ENCODE results near the gene MPRIP. TPM values are rescaled to one million over a fixed set of nuclear protein-coding genes. Genes with fewer than 3 reads are reported as not detected.

MPRIP gene
- total and polyA plus RNA-seq, 7 donors = 43.2 to 113 (median 77.4) TPM

GRCh38 chr17:17079761-17080160, 37.5 kb downstream of the MPRIP start:
- Histone ChIP-seq H3K4me3 (no peak overlapping the region), H3K27ac (peak overlapping the region in 2 of 4 donors; percentile 44 to 53), H3K9me3 (no peaks in the 10 kb centered on the region), H3K27me3 (no peaks in the 10 kb centered on the region), H3K4me1 (peaks cover 0 to 66% (median 54%) of the 10 kb centered on the region in 4 donors), H3K36me3 (peaks cover 0 to 29% (median 8%) of the 10 kb centered on the region in 4 donors)
- intact Hi-C loops (cut with DNase I) = no loop called here
- TF ChIP-seq EP300 (IDR thresholded peaks at IDR 0.05) = no peak
- peak in 1 of 4 donors; percentile 22 for TF ChIP-seq POLR2AphosphoS5 (IDR thresholded peaks at IDR 0.05)
- no peak for TF ChIP-seq POLR2A (IDR thresholded peaks at IDR 0.05)
- no peak for TF ChIP-seq CTCF (IDR thresholded peaks at IDR 0.05)
- DNase-seq = peak; percentile 74
- WGBS, 2 donors = 89 to 90% methylated on average over 6 of the region's 6 CpGs

- peak; percentile 55 for DNase-seq
- Histone ChIP-seq H3K36me3 (peaks cover 0 to 29% (median 8%) of the 10 kb centered on the region in 4 donors), H3K27ac (peak overlapping the region in 2 of 4 donors; percentile 44 to 53), H3K4me1 (peaks cover 0 to 61% (median 50%) of the 10 kb centered on the region in 4 donors), H3K27me3 (no peaks in the 10 kb centered on the region), H3K9me3 (no peaks in the 10 kb centered on the region), H3K4me3 (no peak overlapping the region)
- 54 to 78% methylated on average over 3 of the region's 3 CpGs for WGBS, 2 donors
- TF ChIP-seq POLR2AphosphoS5 (IDR thresholded peaks at IDR 0.05) (no peak), CTCF (IDR thresholded peaks at IDR 0.05) (no peak), EP300 (IDR thresholded peaks at IDR 0.05) (no peak), POLR2A (IDR thresholded peaks at IDR 0.05) (no peak)
- intact Hi-C loops (cut with DNase I) = no loop called here
Measured at GRCh38 chr17:17080181-17080631, 37.9 kb downstream of the MPRIP start.

- Histone ChIP-seq H3K4me3 (no peak overlapping the region), H3K4me1 (peaks cover 0 to 56% (median 44%) of the 10 kb centered on the region in 4 donors), H3K27ac (no peak overlapping the region), H3K36me3 (peaks cover 0 to 29% (median 8%) of the 10 kb centered on the region in 4 donors), H3K27me3 (no peaks in the 10 kb centered on the region), H3K9me3 (no peaks in the 10 kb centered on the region)
- TF ChIP-seq POLR2AphosphoS5 (IDR thresholded peaks at IDR 0.05) (no peak), CTCF (IDR thresholded peaks at IDR 0.05) (no peak), POLR2A (IDR thresholded peaks at IDR 0.05) (no peak), EP300 (IDR thresholded peaks at IDR 0.05) (no peak)
- 52 to 79% methylated on average over 7 of the region's 7 CpGs for WGBS, 2 donors
- intact Hi-C loops (cut with DNase I) = no loop called here
- peak; percentile 21 for DNase-seq
Measured at GRCh38 chr17:17080781-17081180, 38.5 kb downstream of the MPRIP start.

GRCh38 chr17:17081304-17081940, 39.2 kb downstream of the MPRIP start:
- TF ChIP-seq POLR2AphosphoS5 (IDR thresholded peaks at IDR 0.05) (no peak), CTCF (IDR thresholded peaks at IDR 0.05) (no peak), POLR2A (IDR thresholded peaks at IDR 0.05) (no peak), EP300 (IDR thresholded peaks at IDR 0.05) (no peak)
- intact Hi-C loops (cut with DNase I) = no loop called here
- Histone ChIP-seq H3K27me3 (no peaks in the 10 kb centered on the region), H3K9me3 (no peaks in the 10 kb centered on the region), H3K4me1 (peaks cover 0 to 49% (median 38%) of the 10 kb centered on the region in 4 donors), H3K4me3 (no peak overlapping the region), H3K27ac (no peak overlapping the region), H3K36me3 (peaks cover 0 to 29% (median 8%) of the 10 kb centered on the region in 4 donors)
- DNase-seq = peak; percentile 52
- WGBS, 2 donors = 85 to 87% methylated on average over 13 of the region's 13 CpGs

Measured in sigmoid colon (tissue), 7 donors.